ENCODE data around the gene YDJC.

GRCh38 chr22:21642584-21643448 is 13.0 kb upstream of the YDJC start:
- TF ChIP-seq CTCF (IDR thresholded peaks at IDR 0.05 in 4 of 5, conservative IDR thresholded peaks at IDR 0.05 in 1 of 5) (peak in 2 of 5 experiments; percentile 10), POLR2A (IDR thresholded peaks at IDR 0.05) (no peak)

All from gastrocnemius medialis (tissue), 4 donors.